Activated CD8-positive, alpha-beta T cell treated with anti-CD3 and anti-CD28 coated beads for 36 hours (primary cell): ENCODE data around the gene SRSF4. TPM values are rescaled to one million over a fixed set of nuclear protein-coding genes. Genes with fewer than 3 reads are reported as not detected.

Experiments
- ATAC-seq: fragments of 200-7000 bp; cut with Tn5 transposase; one replicate; pipeline ENCODE4 v1.10.0; 2021; ENCODE audit warnings: mild to moderate bottlenecking, moderate library complexity
- CTCF ChIA-PET: fragments of 350-600 bp; sonication (Branson Sonifier 250); formaldehyde crosslinking; loops from one replicate; lab custom pipeline; 2021; ENCODE audit warnings: antibody characterized with exemption; lab: Charles Lee
- POLR2A ChIA-PET: fragments of 350-600 bp; sonication (Branson Sonifier 250); formaldehyde crosslinking; loops from one replicate; lab custom pipeline; 2021; ENCODE audit warnings: antibody characterized with exemption; lab: Charles Lee
- DNase-seq: peaks from one replicate; pipeline ENCODE4 v3.0.0-alpha.2; 2020
- H3K27ac Mint-ChIP-seq: one replicate; pipeline ENCODE4 v1.8.0; 2021; ENCODE audit warnings: mild to moderate bottlenecking, mixed read lengths
- H3K27me3 Mint-ChIP-seq: one replicate; pipeline ENCODE4 v1.8.0; 2021; ENCODE audit warnings: mixed read lengths
- H3K36me3 Mint-ChIP-seq: one replicate; pipeline ENCODE4 v1.8.0; 2021; ENCODE audit warnings: low read depth, mixed read lengths
- H3K4me1 Mint-ChIP-seq: one replicate; pipeline ENCODE4 v1.8.0; 2021; ENCODE audit warnings: low read depth, mixed read lengths
- H3K4me3 Mint-ChIP-seq: one replicate; pipeline ENCODE4 v1.8.0; 2021; ENCODE audit warnings: mild to moderate bottlenecking, moderate library complexity, mixed read lengths
- H3K9me3 Mint-ChIP-seq: one replicate; pipeline ENCODE4 v1.8.0; 2021; ENCODE audit warnings: mixed read lengths
- CTCF ChIP-seq: fragments of 200-600 bp; IDR thresholded peaks from one replicate; pipeline ENCODE4 v1.8.0; 2022; ENCODE audit warnings: antibody characterized with exemption, mild to moderate bottlenecking
- intact Hi-C: fragments of 100-400 bp; cut with micrococcal nuclease; formaldehyde crosslinking; loops from one replicate; pipeline ENCODE4 v1.10.0; 2022
- total RNA-seq, 2 experiments: library from RNA; stranded (reverse); gene quantifications; one replicate each; pipeline ENCODE4 v1.2.3, GENCODE V29; 2021

The SRSF4 gene
- total RNA-seq, 2 experiments from 2014 or later = 121 to 123 TPM

DNA sequence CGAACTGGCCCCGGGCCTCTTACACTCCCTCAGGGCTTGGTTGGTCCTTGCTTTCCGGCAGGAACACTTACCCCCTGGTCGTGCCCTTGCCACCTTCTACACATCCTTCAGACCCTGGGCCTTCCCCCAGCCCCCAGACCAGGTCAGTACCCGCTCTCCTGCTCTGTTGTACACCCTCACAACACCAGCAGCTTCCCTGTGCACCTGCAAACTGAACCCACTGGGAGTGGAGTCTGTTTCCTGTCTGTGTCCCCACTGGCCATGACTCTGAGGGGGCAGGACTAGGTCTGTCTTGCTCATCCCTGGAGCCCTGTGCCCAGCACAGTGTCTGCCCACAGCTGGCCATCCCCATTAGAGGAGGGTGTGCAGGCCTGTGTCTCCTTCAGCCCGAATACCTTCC is 55.9 kb downstream of the SRSF4 start:
- ChIA-PET CTCF (no interaction called here), POLR2A (interaction anchor here (1.0 kb wide), 1 partner anchor 208 kb away, joined by 3 read pairs; no protein-coding TSS in a partner anchor)
- no peak for ATAC-seq
- Mint-ChIP-seq H3K27me3 (peaks cover 23% of the 10 kb centered on the region), H3K4me3 (peak overlapping the region; percentile 70), H3K4me1 (no peaks in the 10 kb centered on the region), H3K36me3 (no peaks in the 10 kb centered on the region), H3K27ac (no peak overlapping the region), H3K9me3 (no peaks in the 10 kb centered on the region)
- intact Hi-C loops = no loop called here
- no peak for DNase-seq
- TF ChIP-seq CTCF = no peak

- H3K27ac Mint-ChIP-seq = peak overlapping the region; percentile 67
- peaks cover 21% of the 10 kb centered on the region for H3K27me3 Mint-ChIP-seq
- ATAC-seq = no peak
- TF ChIP-seq CTCF = no peak
- DNase-seq = no peak
- intact Hi-C loops = no loop called here
- H3K4me3 Mint-ChIP-seq = peak overlapping the region; percentile 70
- POLR2A ChIA-PET = interaction anchor here (1.0 kb wide), 1 partner anchor 208 kb away, joined by 3 read pairs; no protein-coding TSS in a partner anchor
- H3K9me3 Mint-ChIP-seq = no peaks in the 10 kb centered on the region
- H3K4me1 Mint-ChIP-seq = no peaks in the 10 kb centered on the region
- H3K36me3 Mint-ChIP-seq = no peaks in the 10 kb centered on the region
- CTCF ChIA-PET = interaction anchor here (1.9 kb wide), 1 partner anchor 77 kb away, joined by 11 read pairs; no protein-coding TSS in a partner anchor
Measured at GRCh38 chr1:29125237-29125641, 56.5 kb downstream of the SRSF4 start.

GRCh38 chr1:29124366-29125236 is 57.1 kb downstream of the SRSF4 start:
- Mint-ChIP-seq H3K4me3 (peak overlapping the region; percentile 73), H3K36me3 (no peaks in the 10 kb centered on the region), H3K4me1 (no peaks in the 10 kb centered on the region), H3K9me3 (no peaks in the 10 kb centered on the region), H3K27ac (no peak overlapping the region), H3K27me3 (peaks cover 21% of the 10 kb centered on the region)
- ChIA-PET CTCF (interaction anchor here (0.6 to 1.9 kb wide), 5 partner anchors 54 to 247 kb away, joined by 3 to 11 read pairs (median 5); no protein-coding TSS in a partner anchor), POLR2A (interaction anchor here (1.0 to 1.7 kb wide), 3 partner anchors 56 to 207 kb away, joined by 3 to 10 read pairs (median 3); partner anchors contain the start of gene SRSF4)
- peak; percentile 86 for DNase-seq
- TF ChIP-seq CTCF = no peak
- ATAC-seq = peak; percentile 68
- intact Hi-C loops = loop anchor here (5.0 kb wide), 1 partner anchor 242 kb away; no protein-coding TSS in a partner anchor

- ChIA-PET CTCF (interaction anchor here (1.2 to 1.9 kb wide), 4 partner anchors 60 to 247 kb away, joined by 3 to 11 read pairs (median 5); no protein-coding TSS in a partner anchor), POLR2A (interaction anchor here (1.1 to 1.7 kb wide), 2 partner anchors 57 to 60 kb away, joined by 3 to 10 read pairs; partner anchors contain the start of gene SRSF4)
- DNase-seq (no peak), ATAC-seq (peak; percentile 14)
- no peak for TF ChIP-seq CTCF
- H3K27me3 Mint-ChIP-seq = peaks cover 21% of the 10 kb centered on the region
- H3K4me3 Mint-ChIP-seq = peak within 1 kb of the TSS; percentile 73
- H3K27ac Mint-ChIP-seq = no peak within 1 kb of the TSS
- no peaks in the 10 kb centered on the region for H3K4me1 Mint-ChIP-seq
- no peaks in the 10 kb centered on the region for H3K36me3 Mint-ChIP-seq
- H3K9me3 Mint-ChIP-seq = no peaks in the 10 kb centered on the region
- intact Hi-C loops = loop anchor here (5.0 kb wide), 1 partner anchor 242 kb away; no protein-coding TSS in a partner anchor
Measured at GRCh38 chr1:29123887-29124365, 57.8 kb downstream of the SRSF4 start, which contains the start of gene TMEM200B. Gene TMEM200B (minus strand): TSS chr1:29123903. CDS start chr1:29121828, 2,075 bp downstream.
